HL-60 (cell line): ENCODE results near the gene CDC42BPG.

Experiments
- POLR2AphosphoS5 ChIP-seq: IDR thresholded peaks from 2 replicates; pipeline ENCODE4 v1.6.1; 2012; ENCODE audit warnings: low read depth
- TF ChIP-seq, protein P1 (sequence below): IDR thresholded peaks from one replicate; pipeline ENCODE4 v1.5.1; 2011; ENCODE audit warnings: low read length, control low read depth, inconsistent platforms; ENCODE audit not compliant: insufficient read depth
- TF ChIP-seq, protein P2 (sequence below): IDR thresholded peaks from 2 replicates; pipeline ENCODE4 v1.6.1; 2012; ENCODE audit warnings: low read depth; ENCODE audit not compliant: insufficient replicate concordance

DNA sequence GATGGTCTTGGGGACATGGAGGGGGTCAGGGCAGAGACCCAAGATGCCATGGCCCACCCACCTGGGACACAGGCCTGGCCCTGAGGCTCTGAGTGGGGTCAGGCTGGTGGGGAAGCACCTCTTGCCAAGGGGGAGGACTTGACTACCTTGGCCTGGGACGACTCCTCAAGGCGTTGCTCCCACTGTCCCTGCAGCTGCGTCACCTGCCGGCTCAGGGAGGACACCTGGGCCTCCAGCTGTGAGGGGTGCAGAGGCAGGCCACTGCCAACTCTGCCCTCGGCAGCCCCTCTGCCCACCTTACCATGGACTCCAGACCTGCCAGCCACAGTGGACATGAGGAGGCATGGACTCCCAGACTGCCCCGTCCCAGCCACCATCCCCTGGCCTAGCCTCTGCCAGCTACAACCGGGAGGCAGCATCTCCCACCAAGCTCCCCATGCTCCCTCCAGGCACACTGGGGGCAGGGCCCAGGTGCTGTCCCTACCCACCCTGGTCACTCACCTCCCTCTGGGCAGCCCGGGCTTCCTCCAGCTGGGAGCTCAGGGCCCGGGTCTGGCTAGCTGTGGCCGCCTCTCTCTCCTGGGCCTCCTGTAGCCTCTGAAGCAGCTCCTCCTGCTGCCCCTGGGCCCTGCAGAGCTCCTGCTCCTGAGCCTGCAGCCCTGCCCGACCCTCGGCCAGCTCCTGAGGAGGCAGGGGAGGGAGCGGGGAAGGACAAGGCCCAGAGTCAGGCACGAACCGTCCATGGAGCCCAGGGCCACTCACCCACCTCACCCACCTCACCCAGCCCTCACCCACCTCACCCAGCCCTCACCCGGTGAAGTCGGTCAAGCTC, 8.6 kb downstream of the CDC42BPG start:
- TF ChIP-seq, protein P1, sequence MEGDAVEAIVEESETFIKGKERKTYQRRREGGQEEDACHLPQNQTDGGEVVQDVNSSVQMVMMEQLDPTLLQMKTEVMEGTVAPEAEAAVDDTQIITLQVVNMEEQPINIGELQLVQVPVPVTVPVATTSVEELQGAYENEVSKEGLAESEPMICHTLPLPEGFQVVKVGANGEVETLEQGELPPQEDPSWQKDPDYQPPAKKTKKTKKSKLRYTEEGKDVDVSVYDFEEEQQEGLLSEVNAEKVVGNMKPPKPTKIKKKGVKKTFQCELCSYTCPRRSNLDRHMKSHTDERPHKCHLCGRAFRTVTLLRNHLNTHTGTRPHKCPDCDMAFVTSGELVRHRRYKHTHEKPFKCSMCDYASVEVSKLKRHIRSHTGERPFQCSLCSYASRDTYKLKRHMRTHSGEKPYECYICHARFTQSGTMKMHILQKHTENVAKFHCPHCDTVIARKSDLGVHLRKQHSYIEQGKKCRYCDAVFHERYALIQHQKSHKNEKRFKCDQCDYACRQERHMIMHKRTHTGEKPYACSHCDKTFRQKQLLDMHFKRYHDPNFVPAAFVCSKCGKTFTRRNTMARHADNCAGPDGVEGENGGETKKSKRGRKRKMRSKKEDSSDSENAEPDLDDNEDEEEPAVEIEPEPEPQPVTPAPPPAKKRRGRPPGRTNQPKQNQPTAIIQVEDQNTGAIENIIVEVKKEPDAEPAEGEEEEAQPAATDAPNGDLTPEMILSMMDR = no peak
- TF ChIP-seq, protein P2, sequence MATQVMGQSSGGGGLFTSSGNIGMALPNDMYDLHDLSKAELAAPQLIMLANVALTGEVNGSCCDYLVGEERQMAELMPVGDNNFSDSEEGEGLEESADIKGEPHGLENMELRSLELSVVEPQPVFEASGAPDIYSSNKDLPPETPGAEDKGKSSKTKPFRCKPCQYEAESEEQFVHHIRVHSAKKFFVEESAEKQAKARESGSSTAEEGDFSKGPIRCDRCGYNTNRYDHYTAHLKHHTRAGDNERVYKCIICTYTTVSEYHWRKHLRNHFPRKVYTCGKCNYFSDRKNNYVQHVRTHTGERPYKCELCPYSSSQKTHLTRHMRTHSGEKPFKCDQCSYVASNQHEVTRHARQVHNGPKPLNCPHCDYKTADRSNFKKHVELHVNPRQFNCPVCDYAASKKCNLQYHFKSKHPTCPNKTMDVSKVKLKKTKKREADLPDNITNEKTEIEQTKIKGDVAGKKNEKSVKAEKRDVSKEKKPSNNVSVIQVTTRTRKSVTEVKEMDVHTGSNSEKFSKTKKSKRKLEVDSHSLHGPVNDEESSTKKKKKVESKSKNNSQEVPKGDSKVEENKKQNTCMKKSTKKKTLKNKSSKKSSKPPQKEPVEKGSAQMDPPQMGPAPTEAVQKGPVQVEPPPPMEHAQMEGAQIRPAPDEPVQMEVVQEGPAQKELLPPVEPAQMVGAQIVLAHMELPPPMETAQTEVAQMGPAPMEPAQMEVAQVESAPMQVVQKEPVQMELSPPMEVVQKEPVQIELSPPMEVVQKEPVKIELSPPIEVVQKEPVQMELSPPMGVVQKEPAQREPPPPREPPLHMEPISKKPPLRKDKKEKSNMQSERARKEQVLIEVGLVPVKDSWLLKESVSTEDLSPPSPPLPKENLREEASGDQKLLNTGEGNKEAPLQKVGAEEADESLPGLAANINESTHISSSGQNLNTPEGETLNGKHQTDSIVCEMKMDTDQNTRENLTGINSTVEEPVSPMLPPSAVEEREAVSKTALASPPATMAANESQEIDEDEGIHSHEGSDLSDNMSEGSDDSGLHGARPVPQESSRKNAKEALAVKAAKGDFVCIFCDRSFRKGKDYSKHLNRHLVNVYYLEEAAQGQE = no peak
- TF ChIP-seq POLR2AphosphoS5 = no peak
